T-cell (primary cell): ENCODE data around the gene NRIP3. TPM values are rescaled to one million over a fixed set of nuclear protein-coding genes. Genes with fewer than 3 reads are reported as not detected.

Experiments
- ATAC-seq, 4 experiments: fragments of 200-7000 bp in 3 of 4; fragments of 150-1000 bp in 1 of 4; cut with Tn5 transposase; replicated peaks in 1 of 4; 1 replicate in 3 of 4; 2 replicates in 1 of 4; pipeline ENCODE4 v1.10.0; 2021; ENCODE audit warnings: moderate library complexity in 3 of 4, mild to moderate bottlenecking in 2 of 4, moderate number of reproducible peaks in 1 of 4
- CTCF ChIA-PET, 2 donors: fragments of 300-600 bp; sonication (Branson Sonifier 250); formaldehyde crosslinking; loops; one replicate each; lab custom pipeline; 2022; ENCODE audit warnings: antibody characterized with exemption in 2 of 2; lab: Charles Lee
- POLR2A ChIA-PET, 2 donors: fragments of 300-600 bp; sonication (Branson Sonifier 250); formaldehyde crosslinking; loops; one replicate each; lab custom pipeline; 2022; ENCODE audit warnings: antibody characterized with exemption in 2 of 2; lab: Charles Lee
- DNase-seq, 35 experiments: peaks; one replicate each; pipeline versions ENCODE4 v3.0.0 to v3.0.0-alpha.2; 2013 to 2023
- H3K27ac ChIP-seq: one replicate; pipeline ENCODE4 v1.5.1; 2013; ENCODE audit warnings: low read length
- H3K27me3 ChIP-seq, 2 experiments: replicated peaks in 1 of 2; 1 replicate in 1 of 2; 2 replicates in 1 of 2; pipeline versions ENCODE4 v1.6.1 to v1.7.0; 2013; ENCODE audit warnings: low read length in 1 of 2, mixed read lengths in 1 of 2; ENCODE audit not compliant: control insufficient read depth in 2 of 2, insufficient read depth in 2 of 2; ENCODE audit errors: extremely low read depth in 1 of 2
- H3K36me3 ChIP-seq, 2 donors: 1 replicate in 1 of 2; 2 replicates in 1 of 2; pipeline versions ENCODE4 v1.6.1 to v1.7.0; 2013; ENCODE audit warnings: low read length in 1 of 2; ENCODE audit not compliant: control insufficient read depth in 2 of 2, insufficient read depth in 1 of 2; ENCODE audit errors: extremely low read depth in 1 of 2
- H3K4me1 ChIP-seq, 2 experiments: 1 replicate in 1 of 2; 2 replicates in 1 of 2; pipeline versions ENCODE4 v1.6.1 to v1.7.0; 2013; ENCODE audit warnings: low read length in 2 of 2, mixed read lengths in 1 of 2; ENCODE audit not compliant: insufficient read depth in 2 of 2, control insufficient read depth in 1 of 2; ENCODE audit errors: extremely low read depth in 1 of 2
- H3K4me3 ChIP-seq, 2 donors: 1 replicate in 1 of 2; 2 replicates in 1 of 2; pipeline versions ENCODE4 v1.5.1 to v1.7.0; 2013; ENCODE audit warnings: mild to moderate bottlenecking in 2 of 2, low read length in 1 of 2, moderate library complexity in 1 of 2; ENCODE audit not compliant: control insufficient read depth in 1 of 2; ENCODE audit errors: extremely low read depth in 1 of 2
- H3K9me3 ChIP-seq: 2 replicates; pipeline ENCODE4 v1.7.0; 2013
- H3K27ac Mint-ChIP-seq, 2 donors: one replicate each; pipeline ENCODE4 v1.8.0; 2020 to 2021; ENCODE audit warnings: mild to moderate bottlenecking in 2 of 2, mixed read lengths in 2 of 2
- H3K27me3 Mint-ChIP-seq, 2 donors: one replicate each; pipeline ENCODE4 v1.8.0; 2021 to 2022; ENCODE audit warnings: mixed read lengths in 2 of 2
- H3K36me3 Mint-ChIP-seq: one replicate; pipeline ENCODE4 v1.8.0; 2021; ENCODE audit warnings: mixed read lengths
- H3K4me1 Mint-ChIP-seq, 3 donors: one replicate each; pipeline ENCODE4 v1.8.0; 2020 to 2022; ENCODE audit warnings: mixed read lengths in 3 of 3, mild to moderate bottlenecking in 1 of 3
- H3K4me3 Mint-ChIP-seq, 3 donors: one replicate each; pipeline ENCODE4 v1.8.0; 2020 to 2022; ENCODE audit warnings: mild to moderate bottlenecking in 3 of 3, mixed read lengths in 3 of 3, moderate library complexity in 3 of 3
- H3K9me3 Mint-ChIP-seq, 3 donors: one replicate each; pipeline ENCODE4 v1.8.0; 2020 to 2022; ENCODE audit warnings: mixed read lengths in 3 of 3
- WGBS: methylation state at CpG from one replicate; pipeline ENCODE4 v1.1.5; 2013; ENCODE audit warnings: missing lambda C conversion rate; ENCODE audit not compliant: insufficient coverage; 5-methylcytosine and 5-hydroxymethylcytosine counted together
- total RNA-seq, 35 experiments: library from RNA in 6 of 35; stranded (reverse) in 6 of 35; fragments of 120-200 nt in 1 of 35; gene quantifications; one replicate each; pipeline versions ENCODE4 v1.2.1 to v1.2.4 and lab custom pipeline; 2013 to 2026

Gene NRIP3
- total RNA-seq, 5 donors from 2014 or later (not counting 1 experiment from before 2014, with no cell fraction given) = 0.89 to 3.9 (median 1.6) TPM

GRCh38 chr11:9037046-9037780 is 33.4 kb upstream of the NRIP3 start:
- WGBS = 73% methylated on average over 5 of the region's 7 CpGs
- peaks cover 10 to 19% of the 10 kb centered on the region in 2 donors for H3K27me3 Mint-ChIP-seq
- no peak overlapping the region for H3K27ac Mint-ChIP-seq
- ATAC-seq (no peak), DNase-seq (no peak)
- POLR2A ChIA-PET = no interaction called here
- no peak overlapping the region for H3K4me3 Mint-ChIP-seq
- no peaks in the 10 kb centered on the region for H3K9me3 Mint-ChIP-seq
- Histone ChIP-seq H3K4me3 (no peak overlapping the region), H3K27ac (no peak overlapping the region), H3K27me3 (peaks cover 0 to 6% of the 10 kb centered on the region in 2 experiments), H3K9me3 (no peaks in the 10 kb centered on the region), H3K36me3 (no peaks in the 10 kb centered on the region), H3K4me1 (no peaks in the 10 kb centered on the region)
- CTCF ChIA-PET = interaction anchor here in 1 of 2 donors (0.5 kb wide), 1 partner anchor 1144 kb away, joined by 4 read pairs; no protein-coding TSS in a partner anchor
- no peaks in the 10 kb centered on the region for H3K4me1 Mint-ChIP-seq
- no peaks in the 10 kb centered on the region for H3K36me3 Mint-ChIP-seq

- no peak overlapping the region for H3K27ac ChIP-seq
- H3K9me3 ChIP-seq = no peaks in the 10 kb centered on the region
- H3K36me3 Mint-ChIP-seq = no peaks in the 10 kb centered on the region
- 65% methylated on average over 5 of the region's 5 CpGs for WGBS
- POLR2A ChIA-PET = no interaction called here
- H3K27ac Mint-ChIP-seq = no peak overlapping the region
- H3K27me3 ChIP-seq = peaks cover 0 to 13% of the 10 kb centered on the region in 2 experiments
- no peaks in the 10 kb centered on the region for H3K4me1 Mint-ChIP-seq
- H3K36me3 ChIP-seq = no peaks in the 10 kb centered on the region
- DNase-seq (no peak), ATAC-seq (no peak)
- H3K4me3 ChIP-seq = no peak overlapping the region
- H3K4me3 Mint-ChIP-seq = no peak overlapping the region
- H3K9me3 Mint-ChIP-seq = no peaks in the 10 kb centered on the region
- no peaks in the 10 kb centered on the region for H3K4me1 ChIP-seq
- peaks cover 0 to 4% of the 10 kb centered on the region in 2 donors for H3K27me3 Mint-ChIP-seq
- CTCF ChIA-PET = interaction anchor here in 1 of 2 donors (0.6 kb wide), 1 partner anchor 436 kb away, joined by 3 read pairs; no protein-coding TSS in a partner anchor
These were observed 26.8 kb upstream of the NRIP3 start for GRCh38 chr11:9030601-9031000.

GRCh38 chr11:9029422-9029821 is 25.6 kb upstream of the NRIP3 start:
- ChIA-PET POLR2A (no interaction called here), CTCF (no interaction called here)
- H3K27ac ChIP-seq = no peak overlapping the region
- Mint-ChIP-seq H3K4me3 (no peak overlapping the region), H3K36me3 (no peaks in the 10 kb centered on the region), H3K27ac (no peak overlapping the region), H3K4me1 (no peaks in the 10 kb centered on the region), H3K9me3 (no peaks in the 10 kb centered on the region), H3K27me3 (peaks cover 2 to 11% of the 10 kb centered on the region in 2 donors)
- H3K9me3 ChIP-seq = no peaks in the 10 kb centered on the region
- H3K4me1 ChIP-seq = no peaks in the 10 kb centered on the region
- no peak for DNase-seq
- 82% methylated on average over 7 of the region's 7 CpGs for WGBS
- no peak for ATAC-seq
- no peak overlapping the region for H3K4me3 ChIP-seq
- H3K27me3 ChIP-seq = peaks cover 0 to 15% of the 10 kb centered on the region in 2 experiments
- no peaks in the 10 kb centered on the region for H3K36me3 ChIP-seq

GRCh38 chr11:9028581-9028980 is 24.8 kb upstream of the NRIP3 start:
- no peaks in the 10 kb centered on the region for H3K36me3 ChIP-seq
- no peak overlapping the region for H3K4me3 ChIP-seq
- no peaks in the 10 kb centered on the region for H3K9me3 ChIP-seq
- peaks cover 0 to 15% of the 10 kb centered on the region in 2 experiments for H3K27me3 ChIP-seq
- H3K4me1 Mint-ChIP-seq = no peaks in the 10 kb centered on the region
- no peak overlapping the region for H3K27ac ChIP-seq
- ChIA-PET POLR2A (interaction anchor here in 1 of 2 donors (0.7 kb wide), 1 partner anchor 15 kb away, joined by 4 read pairs; no protein-coding TSS in a partner anchor), CTCF (interaction anchor here (0.6 to 1.1 kb wide), 3 partner anchors 13 to 109 kb away, joined by 3 to 4 read pairs (median 3); no protein-coding TSS in a partner anchor)
- no CpG with 5 or more reads among the region's 1 CpG for WGBS
- no peaks in the 10 kb centered on the region for H3K9me3 Mint-ChIP-seq
- no peaks in the 10 kb centered on the region for H3K36me3 Mint-ChIP-seq
- no peaks in the 10 kb centered on the region for H3K4me1 ChIP-seq
- DNase-seq (no peak), ATAC-seq (no peak)
- H3K4me3 Mint-ChIP-seq = no peak overlapping the region
- H3K27me3 Mint-ChIP-seq = peaks cover 2 to 12% of the 10 kb centered on the region in 2 donors
- H3K27ac Mint-ChIP-seq = no peak overlapping the region

- WGBS = 91% methylated on average over 5 of the region's 9 CpGs
- CTCF ChIA-PET = interaction anchor here (0.6 to 1.6 kb wide), 3 partner anchors 9 to 481 kb away, joined by 3 to 7 read pairs (median 4); no protein-coding TSS in a partner anchor
These were observed 21.5 kb upstream of the NRIP3 start for GRCh38 chr11:9025101-9025850.

GRCh38 chr11:9022961-9023680 is 19.3 kb upstream of the NRIP3 start:
- peaks cover 1 to 5% (median 3%) of the 10 kb centered on the region in 3 donors for H3K4me1 Mint-ChIP-seq
- Histone ChIP-seq H3K27me3 (peaks cover 0 to 9% of the 10 kb centered on the region in 2 experiments), H3K9me3 (no peaks in the 10 kb centered on the region), H3K27ac (no peak overlapping the region), H3K4me1 (no peaks in the 10 kb centered on the region), H3K36me3 (no peaks in the 10 kb centered on the region), H3K4me3 (no peak overlapping the region)
- no peaks in the 10 kb centered on the region for H3K36me3 Mint-ChIP-seq
- no peak for ATAC-seq
- CTCF ChIA-PET = interaction anchor here in 1 of 2 donors (0.7 kb wide), 1 partner anchor 887 kb away, joined by 4 read pairs; no protein-coding TSS in a partner anchor
- H3K4me3 Mint-ChIP-seq = no peak overlapping the region
- POLR2A ChIA-PET = interaction anchor here in 1 of 2 donors (0.6 kb wide), 1 partner anchor 44 kb away, joined by 3 read pairs; no protein-coding TSS in a partner anchor
- 96% methylated on average over 6 of the region's 9 CpGs for WGBS
- DNase-seq = no peak
- H3K27ac Mint-ChIP-seq = no peak overlapping the region
- H3K27me3 Mint-ChIP-seq = peaks cover 2 to 17% of the 10 kb centered on the region in 2 donors
- H3K9me3 Mint-ChIP-seq = no peaks in the 10 kb centered on the region

More at GRCh38 chr11:9025101-9025850, 21.5 kb upstream of the NRIP3 start:
- no peak overlapping the region for H3K4me3 Mint-ChIP-seq
- Histone ChIP-seq H3K4me1 (no peaks in the 10 kb centered on the region), H3K36me3 (no peaks in the 10 kb centered on the region), H3K4me3 (no peak overlapping the region), H3K9me3 (no peaks in the 10 kb centered on the region), H3K27me3 (peaks cover 0 to 15% of the 10 kb centered on the region in 2 experiments), H3K27ac (no peak overlapping the region)
- H3K4me1 Mint-ChIP-seq = no peaks in the 10 kb centered on the region
- no peaks in the 10 kb centered on the region for H3K36me3 Mint-ChIP-seq
- DNase-seq = no peak
- H3K9me3 Mint-ChIP-seq = no peaks in the 10 kb centered on the region
- H3K27me3 Mint-ChIP-seq = peaks cover 2 to 17% of the 10 kb centered on the region in 2 donors
- no peak for ATAC-seq
- H3K27ac Mint-ChIP-seq = no peak overlapping the region
- POLR2A ChIA-PET = no interaction called here
